ENCODE results near the gene BRPF1. TPM values are rescaled to one million over a fixed set of nuclear protein-coding genes. Genes with fewer than 3 reads are reported as not detected.

BRPF1 gene, protein sequence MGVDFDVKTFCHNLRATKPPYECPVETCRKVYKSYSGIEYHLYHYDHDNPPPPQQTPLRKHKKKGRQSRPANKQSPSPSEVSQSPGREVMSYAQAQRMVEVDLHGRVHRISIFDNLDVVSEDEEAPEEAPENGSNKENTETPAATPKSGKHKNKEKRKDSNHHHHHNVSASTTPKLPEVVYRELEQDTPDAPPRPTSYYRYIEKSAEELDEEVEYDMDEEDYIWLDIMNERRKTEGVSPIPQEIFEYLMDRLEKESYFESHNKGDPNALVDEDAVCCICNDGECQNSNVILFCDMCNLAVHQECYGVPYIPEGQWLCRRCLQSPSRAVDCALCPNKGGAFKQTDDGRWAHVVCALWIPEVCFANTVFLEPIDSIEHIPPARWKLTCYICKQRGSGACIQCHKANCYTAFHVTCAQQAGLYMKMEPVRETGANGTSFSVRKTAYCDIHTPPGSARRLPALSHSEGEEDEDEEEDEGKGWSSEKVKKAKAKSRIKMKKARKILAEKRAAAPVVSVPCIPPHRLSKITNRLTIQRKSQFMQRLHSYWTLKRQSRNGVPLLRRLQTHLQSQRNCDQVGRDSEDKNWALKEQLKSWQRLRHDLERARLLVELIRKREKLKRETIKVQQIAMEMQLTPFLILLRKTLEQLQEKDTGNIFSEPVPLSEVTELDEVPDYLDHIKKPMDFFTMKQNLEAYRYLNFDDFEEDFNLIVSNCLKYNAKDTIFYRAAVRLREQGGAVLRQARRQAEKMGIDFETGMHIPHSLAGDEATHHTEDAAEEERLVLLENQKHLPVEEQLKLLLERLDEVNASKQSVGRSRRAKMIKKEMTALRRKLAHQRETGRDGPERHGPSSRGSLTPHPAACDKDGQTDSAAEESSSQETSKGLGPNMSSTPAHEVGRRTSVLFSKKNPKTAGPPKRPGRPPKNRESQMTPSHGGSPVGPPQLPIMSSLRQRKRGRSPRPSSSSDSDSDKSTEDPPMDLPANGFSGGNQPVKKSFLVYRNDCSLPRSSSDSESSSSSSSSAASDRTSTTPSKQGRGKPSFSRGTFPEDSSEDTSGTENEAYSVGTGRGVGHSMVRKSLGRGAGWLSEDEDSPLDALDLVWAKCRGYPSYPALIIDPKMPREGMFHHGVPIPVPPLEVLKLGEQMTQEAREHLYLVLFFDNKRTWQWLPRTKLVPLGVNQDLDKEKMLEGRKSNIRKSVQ (N-terminal part only)
- 17.4 and 30.3 TPM in 2 replicates for total RNA-seq

DNA sequence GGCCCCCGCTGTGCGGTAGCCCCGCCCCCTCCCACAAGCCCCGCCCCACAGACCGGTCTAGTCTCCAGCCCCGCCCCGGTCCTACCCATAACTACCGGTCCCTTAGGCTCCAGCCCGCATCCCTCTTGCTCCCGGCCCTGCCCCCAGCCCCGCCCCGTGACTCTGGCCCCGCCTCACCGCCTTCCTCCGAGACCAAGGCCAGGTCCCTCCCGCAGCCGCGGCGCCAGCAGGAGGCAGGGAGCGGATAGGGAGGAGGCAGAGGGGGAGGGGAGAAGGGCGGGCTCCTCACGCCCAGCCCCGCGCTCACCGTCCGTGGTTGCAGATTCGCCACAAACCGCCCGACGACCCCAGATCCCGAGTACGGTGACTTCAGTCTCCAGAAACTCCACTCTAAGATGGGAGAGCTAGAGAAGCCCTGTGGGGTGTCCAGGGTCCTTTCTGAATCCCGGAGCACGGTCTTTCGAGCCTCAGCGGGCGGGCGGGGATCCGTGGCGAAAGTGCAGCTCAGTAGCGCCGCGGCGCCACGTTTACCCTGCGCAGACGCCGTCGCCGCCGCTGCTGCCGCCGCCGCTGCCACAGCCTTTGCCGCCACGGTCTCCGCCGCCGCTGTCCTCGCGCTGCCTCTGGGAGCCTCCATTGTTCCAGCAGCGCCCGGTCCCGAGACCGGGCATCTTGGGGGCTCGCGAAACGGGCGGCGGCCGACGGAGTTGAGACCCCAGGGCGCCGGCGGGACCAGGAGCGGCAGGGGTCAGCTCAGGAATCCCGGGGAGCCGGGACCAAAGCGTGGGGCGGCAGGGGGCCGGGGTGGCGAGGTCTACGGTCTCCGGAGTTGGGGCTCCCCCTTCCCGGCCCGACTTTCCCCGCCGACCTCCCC is at the start of gene BRPF1:
Gene BRPF1, plus strand, starts transcription at position 530 of the 874 bp plus-strand sequence. CDS start 2,406 bp downstream, outside the sequence.

DNA sequence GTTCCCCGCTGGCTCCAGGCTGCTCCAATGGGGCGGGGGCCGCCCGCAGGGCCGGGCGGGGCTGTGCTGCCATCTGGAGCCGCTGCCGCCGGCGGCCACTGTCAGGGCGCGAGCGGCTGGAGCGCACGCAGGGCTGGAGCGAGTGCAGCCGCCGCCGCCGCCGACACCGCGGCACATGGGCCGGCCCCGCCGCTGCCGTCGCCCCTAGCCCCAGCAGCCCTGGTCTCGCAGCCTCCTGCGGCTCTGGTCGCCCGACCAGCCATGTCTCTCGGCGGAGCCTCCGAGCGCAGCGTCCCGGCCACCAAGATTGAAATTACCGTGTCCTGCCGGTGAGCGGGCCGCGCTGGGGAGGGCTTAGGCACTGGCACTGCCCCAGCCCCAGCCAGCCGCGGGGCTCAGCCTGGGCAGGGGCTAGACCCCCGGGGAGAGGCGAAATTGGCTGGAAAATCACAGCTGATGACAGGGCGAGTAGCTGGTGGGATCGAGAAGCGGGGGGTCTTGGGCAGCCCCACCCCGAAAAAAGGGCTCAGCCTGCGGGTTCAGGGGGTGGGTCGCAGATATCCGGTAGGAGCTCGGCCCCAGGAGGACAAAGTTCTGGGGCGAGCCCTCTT is 27.7 kb upstream of the BRPF1 start, which contains the start of gene CPNE9:
Gene CPNE9, plus strand, starts transcription at position 98 of the 611 bp plus-strand sequence. Its CDS starts 164 bp downstream, at position 262.

DNA sequence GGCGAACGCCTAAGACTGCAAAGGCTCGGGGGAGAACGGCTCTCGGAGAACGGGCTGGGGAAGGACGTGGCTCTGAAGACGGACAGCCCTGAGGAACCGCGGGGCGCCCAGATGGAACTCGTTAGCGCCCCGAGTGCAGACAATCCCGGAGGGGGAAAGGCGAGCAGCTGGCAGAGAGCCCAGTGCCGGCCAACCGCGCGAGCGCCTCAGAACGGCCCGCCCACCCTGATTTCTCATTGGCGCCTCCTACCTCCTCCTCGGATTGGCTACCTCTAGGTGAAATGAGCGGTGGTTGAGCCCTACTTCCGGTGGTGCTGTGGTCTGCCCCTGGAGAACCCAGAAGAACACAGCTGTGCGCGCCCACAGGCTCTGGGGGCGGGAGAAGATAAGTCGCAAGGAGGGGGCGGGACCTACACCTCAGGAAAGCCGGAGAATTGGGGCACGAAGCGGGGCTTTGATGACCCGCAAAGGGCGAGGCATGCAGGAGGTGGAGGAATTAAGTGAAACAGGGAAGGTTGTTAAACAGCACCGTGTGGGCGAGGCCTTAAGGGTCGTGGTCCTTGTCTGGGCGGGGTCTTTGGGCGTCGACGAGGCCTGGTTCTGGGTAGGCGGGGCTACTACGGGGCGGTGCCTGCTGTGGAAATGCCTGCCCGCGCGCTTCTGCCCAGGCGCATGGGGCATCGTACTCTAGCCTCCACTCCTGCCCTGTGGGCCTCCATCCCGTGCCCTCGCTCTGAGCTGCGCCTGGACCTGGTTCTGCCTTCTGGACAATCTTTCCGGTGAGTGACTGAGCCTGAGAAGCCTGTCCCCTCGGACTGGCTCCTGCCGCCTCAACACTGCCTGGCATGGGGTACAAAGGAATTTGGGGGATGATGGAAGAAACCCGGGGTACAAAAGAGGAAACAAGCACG is 18.4 kb downstream of the BRPF1 start, which contains the start of gene OGG1:
Gene OGG1, plus strand, starts transcription at position 308 of the 911 bp plus-strand sequence. Its CDS starts 335 bp downstream, at position 643.

DNA sequence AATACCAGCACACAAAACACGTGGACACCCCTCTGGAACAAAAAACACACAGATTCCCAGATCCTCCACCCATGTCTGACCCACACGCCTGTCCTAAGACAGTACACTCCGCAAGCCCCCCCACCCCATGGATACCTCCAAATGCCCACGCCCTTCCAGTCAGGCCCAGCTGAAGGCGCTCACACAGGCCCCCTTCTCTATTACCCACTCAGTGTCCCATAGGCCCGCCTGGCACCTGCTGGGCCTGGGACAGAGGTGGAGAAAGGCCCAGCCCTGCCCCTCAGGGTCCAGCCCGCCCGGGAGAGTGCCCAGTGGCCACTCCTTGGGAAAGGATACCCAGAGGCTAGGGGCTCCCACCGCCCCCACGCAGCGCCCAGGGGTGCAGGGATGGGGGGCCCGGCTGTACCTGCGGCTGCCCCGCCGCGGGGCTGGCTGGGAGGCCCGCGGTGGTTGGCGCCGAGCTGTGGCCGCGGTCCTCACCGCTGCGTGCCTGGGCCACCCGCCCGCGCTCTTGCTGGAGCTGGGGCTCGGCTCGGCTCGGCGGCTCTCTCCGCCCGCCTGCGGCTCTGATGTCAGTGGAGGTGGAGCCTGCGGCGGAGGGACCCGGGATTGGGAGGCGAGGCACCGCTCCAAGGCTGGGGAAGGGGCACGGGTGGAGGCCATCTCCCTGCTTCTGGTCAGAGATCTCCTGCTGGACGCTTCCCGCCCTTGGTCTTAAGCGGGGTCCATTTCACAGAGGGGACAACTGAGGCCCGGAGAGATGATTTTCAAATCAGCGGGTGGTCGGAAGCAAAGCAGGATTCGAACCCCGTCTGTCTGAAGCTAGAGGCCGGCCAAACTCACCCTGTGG is 38.1 kb downstream of the BRPF1 start, which contains the start of gene CAMK1:
Gene CAMK1, minus strand, starts transcription at position 522 of the 850 bp plus-strand sequence. CDS start 2,198 bp downstream, outside the sequence.

DNA sequence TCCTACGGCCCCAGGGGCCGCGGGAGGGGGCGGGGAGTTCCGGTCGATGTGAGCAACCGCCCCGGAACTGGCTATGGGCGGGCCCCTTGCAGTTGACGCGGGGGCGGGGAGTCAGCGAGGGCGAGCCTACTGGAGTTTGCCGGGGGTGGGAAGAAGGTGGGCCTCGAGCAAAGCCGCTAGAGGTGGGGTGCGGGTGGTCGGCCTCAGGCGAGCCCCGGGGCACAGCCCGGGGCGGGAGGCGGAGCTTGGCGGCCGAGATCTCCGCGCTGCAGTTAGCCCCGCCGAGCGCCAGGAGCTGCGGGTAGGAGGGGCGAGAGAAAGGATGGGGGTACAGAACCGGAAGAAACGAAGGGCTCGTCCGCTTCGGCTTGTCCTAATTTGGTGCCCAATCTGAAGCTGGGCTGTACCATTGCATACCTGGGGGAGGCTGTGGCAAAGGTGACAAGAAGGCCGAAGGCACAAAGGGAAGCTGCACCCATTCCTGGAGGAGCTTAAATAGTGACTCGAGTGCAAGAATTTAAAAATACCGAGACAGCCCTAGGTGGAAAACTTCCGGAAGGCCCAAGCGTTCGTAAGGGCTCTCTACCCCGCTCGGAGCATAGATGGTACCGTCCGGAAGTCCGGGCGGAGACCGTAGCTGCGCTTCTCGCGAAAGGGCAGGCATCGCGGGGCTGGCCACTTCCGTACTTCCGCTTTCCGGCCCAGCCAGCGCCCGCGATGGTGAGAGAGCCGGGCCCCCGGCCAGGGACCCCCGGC is 61.0 kb downstream of the BRPF1 start, which contains the start of the genes ARPC4 and TADA3:
Gene ARPC4, plus strand, starts transcription at position 678 of the 756 bp plus-strand sequence. Its CDS starts 40 bp downstream, at position 718.
Gene TADA3, minus strand, starts transcription at position 69 of the 756 bp plus-strand sequence. CDS start 1,007 bp downstream, outside the sequence.

Other genes starting within 250 kb of the BRPF1 start
- under 0.01 TPM in 1 of 2 replicates, not detected in the other for gene LHFPL4, start 177.9 kb upstream of the BRPF1 start, total RNA-seq
- gene MTMR14, start 82.2 kb upstream of the BRPF1 start, total RNA-seq, result 29.8 and 31.8 TPM in 2 replicates
- not detected in 2 replicates for gene CPNE9, start 27.9 kb upstream of the BRPF1 start, total RNA-seq
- 16.0 and 27.0 TPM in 2 replicates for gene OGG1, start 18.2 kb downstream of the BRPF1 start, total RNA-seq
- gene CAMK1, start 38.2 kb downstream of the BRPF1 start, total RNA-seq, result 3.1 and 11.3 TPM in 2 replicates
- gene TADA3, start 60.7 kb downstream of the BRPF1 start, total RNA-seq, result 46.8 and 62.1 TPM in 2 replicates
- gene ARPC4, start 61.3 kb downstream of the BRPF1 start, total RNA-seq, result 135 and 146 TPM in 2 replicates
- 4.4 and 12.1 TPM in 2 replicates for gene TTLL3, start 78.5 kb downstream of the BRPF1 start, total RNA-seq
- 23.4 and 37.9 TPM in 2 replicates for gene RPUSD3, start 112.3 kb downstream of the BRPF1 start, total RNA-seq
- gene CIDEC, start 148.5 kb downstream of the BRPF1 start, total RNA-seq, result not detected in 2 replicates
- gene JAGN1, start 158.9 kb downstream of the BRPF1 start, total RNA-seq, result 22.2 and 23.7 TPM in 2 replicates
- gene IL17RE, start 171.1 kb downstream of the BRPF1 start, total RNA-seq, result 1.4 and 4.0 TPM in 2 replicates
- gene IL17RC, start 185.4 kb downstream of the BRPF1 start, total RNA-seq, result 9.2 and 16.6 TPM in 2 replicates
- gene CRELD1, start 202.1 kb downstream of the BRPF1 start, total RNA-seq, result 27.3 and 36.0 TPM in 2 replicates
- 0.34 and 0.71 TPM in 2 replicates for gene PRRT3, start 220.7 kb downstream of the BRPF1 start, total RNA-seq

Data from nasal cavity respiratory epithelium epithelial cell of viscerocranial mucosa (primary cell).